ENCODE measurements around the gene THRAP3.

Gene THRAP3

DNA sequence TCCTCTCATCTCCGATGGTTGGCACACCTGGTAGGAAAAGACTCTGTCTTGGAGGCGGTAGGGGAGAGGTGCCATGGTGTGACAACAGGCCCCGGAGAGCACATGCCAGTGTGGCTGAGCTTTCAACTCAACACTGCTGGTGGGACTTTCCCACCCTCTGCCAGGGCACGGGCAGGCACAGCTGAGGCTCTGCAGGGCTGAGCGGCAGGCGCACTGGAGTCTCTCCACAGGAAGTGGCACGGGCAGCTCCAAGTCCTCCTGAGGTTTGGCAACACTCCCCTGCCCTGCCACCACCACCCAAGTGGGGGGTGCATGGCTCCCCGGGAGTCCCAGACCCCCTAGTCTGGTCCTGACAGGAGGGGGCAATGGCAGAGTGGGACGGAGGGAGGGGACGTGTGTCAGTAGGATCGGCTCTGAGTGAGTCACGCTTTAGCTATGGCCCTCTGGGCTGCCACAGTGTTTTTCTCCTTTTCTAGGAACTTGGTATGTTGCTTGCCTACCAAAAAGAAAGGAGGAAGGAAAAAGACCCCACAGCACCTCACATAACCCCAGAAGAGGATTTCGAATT, 126.5 kb downstream of the THRAP3 start:
- peak in 1 of 3 donors; percentile 42 for DNase-seq
- peak overlapping the region; percentile 30 for H3K27ac ChIP-seq (ENCODE audit: insufficient read depth, low read length, poor library complexity, severe bottlenecking)
- no peak overlapping the region for H3K4me3 ChIP-seq (ENCODE audit: insufficient read depth, low read depth, low read length, poor library complexity, severe bottlenecking)
- no peaks in the 10 kb centered on the region for H3K27me3 ChIP-seq (replicated peaks; ENCODE audit: control insufficient read depth, insufficient read depth, low read length, poor library complexity, severe bottlenecking)
- H3K9me3 ChIP-seq (ENCODE audit: control insufficient read depth, low read length): no peaks in the 10 kb centered on the region
- peaks cover 14% of the 10 kb centered on the region for H3K4me1 ChIP-seq (ENCODE audit: control insufficient read depth, insufficient read depth, low read length, poor library complexity, severe bottlenecking)
- H3K36me3 ChIP-seq (ENCODE audit: control insufficient read depth, insufficient read depth, low read length): peaks cover 66% of the 10 kb centered on the region

DNA sequence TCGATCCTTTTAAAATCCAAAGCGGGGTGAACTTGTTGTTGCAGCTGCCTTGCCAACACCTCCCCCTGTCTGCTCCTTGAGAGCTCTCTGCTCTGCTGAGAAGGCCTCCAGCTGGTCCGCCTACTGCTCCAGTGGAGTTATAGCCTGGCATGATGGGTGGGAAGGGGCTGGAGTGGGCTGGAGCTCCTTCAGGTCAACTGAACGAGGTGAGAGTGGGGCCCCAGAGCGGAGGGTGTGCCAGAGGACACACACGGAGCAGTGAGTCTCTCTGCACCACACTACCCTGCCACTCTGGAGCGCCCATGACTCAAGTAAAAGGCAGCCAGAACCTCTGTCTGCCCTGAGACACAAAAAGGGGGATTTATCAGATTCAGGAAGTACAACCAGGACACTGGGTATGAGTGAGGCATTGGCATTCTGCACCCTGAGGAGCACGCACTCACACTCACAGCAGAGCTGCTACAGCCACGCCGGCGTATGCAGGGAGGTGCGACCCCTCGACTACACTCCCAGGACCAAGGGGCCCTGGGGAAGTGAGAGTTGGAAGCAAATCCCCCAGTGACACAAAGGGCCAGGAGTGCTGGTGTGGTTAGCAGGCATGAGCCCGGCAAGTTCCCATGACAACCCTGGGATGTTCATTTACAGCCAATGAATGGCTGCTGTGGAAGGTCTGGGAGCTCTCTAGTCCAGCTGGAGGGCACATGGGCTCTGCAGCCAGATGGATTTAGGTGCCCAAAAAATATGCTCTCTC, 127.2 kb downstream of the THRAP3 start:
- DNase-seq: no peak
- Histone ChIP-seq H3K27ac (ENCODE audit: insufficient read depth, low read length, poor library complexity, severe bottlenecking) (peak overlapping the region; percentile 30), H3K27me3 (replicated peaks; ENCODE audit: control insufficient read depth, insufficient read depth, low read length, poor library complexity, severe bottlenecking) (no peaks in the 10 kb centered on the region), H3K4me1 (ENCODE audit: control insufficient read depth, insufficient read depth, low read length, poor library complexity, severe bottlenecking) (peaks cover 14% of the 10 kb centered on the region), H3K4me3 (ENCODE audit: insufficient read depth, low read depth, low read length, poor library complexity, severe bottlenecking) (no peak overlapping the region), H3K36me3 (ENCODE audit: control insufficient read depth, insufficient read depth, low read length) (peaks cover 68% of the 10 kb centered on the region), H3K9me3 (ENCODE audit: control insufficient read depth, low read length) (no peaks in the 10 kb centered on the region)

DNA sequence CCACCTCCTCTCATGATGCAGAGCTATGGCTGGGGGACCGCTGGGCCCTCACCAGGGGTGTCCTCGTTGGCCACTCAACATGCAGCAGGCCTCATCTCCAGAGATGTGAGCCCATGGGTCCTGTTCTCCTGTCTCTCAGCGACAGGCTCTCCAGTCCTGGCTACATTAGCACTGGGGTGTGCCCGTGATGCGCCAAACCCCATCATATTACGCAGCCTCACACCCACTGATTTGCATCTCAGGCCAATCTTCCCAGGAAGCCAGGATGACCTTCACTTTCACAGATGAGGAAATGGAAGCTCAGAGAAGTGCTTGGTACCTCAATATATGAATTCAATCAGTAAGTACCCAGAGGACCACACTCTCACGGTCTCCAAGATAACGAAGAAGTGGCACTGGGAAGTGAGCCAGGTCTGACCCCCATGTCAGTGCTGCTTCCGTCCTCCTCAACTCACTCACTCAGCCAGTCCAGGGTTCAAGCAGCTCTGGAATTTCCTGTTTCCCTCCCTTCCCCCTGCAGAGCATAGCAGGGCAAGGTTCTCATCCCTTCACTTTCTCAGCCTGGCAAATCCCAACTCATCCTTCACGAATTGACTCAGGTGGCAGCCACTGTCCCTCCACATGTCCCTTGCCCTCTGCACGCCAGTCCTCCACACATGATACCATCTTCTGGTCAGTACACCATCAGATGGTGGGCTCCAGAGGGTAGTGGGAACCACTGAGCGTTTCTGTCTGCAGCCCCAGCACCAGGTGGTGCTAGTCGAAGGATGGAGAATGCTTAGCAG, 128.1 kb downstream of the THRAP3 start:
- Histone ChIP-seq H3K9me3 (ENCODE audit: control insufficient read depth, low read length) (no peaks in the 10 kb centered on the region), H3K27ac (ENCODE audit: insufficient read depth, low read length, poor library complexity, severe bottlenecking) (no peak overlapping the region), H3K4me3 (ENCODE audit: insufficient read depth, low read depth, low read length, poor library complexity, severe bottlenecking) (no peak overlapping the region), H3K4me1 (ENCODE audit: control insufficient read depth, insufficient read depth, low read length, poor library complexity, severe bottlenecking) (peaks cover 14% of the 10 kb centered on the region), H3K27me3 (replicated peaks; ENCODE audit: control insufficient read depth, insufficient read depth, low read length, poor library complexity, severe bottlenecking) (no peaks in the 10 kb centered on the region), H3K36me3 (ENCODE audit: control insufficient read depth, insufficient read depth, low read length) (peaks cover 58% of the 10 kb centered on the region)
- no peak for DNase-seq

DNA sequence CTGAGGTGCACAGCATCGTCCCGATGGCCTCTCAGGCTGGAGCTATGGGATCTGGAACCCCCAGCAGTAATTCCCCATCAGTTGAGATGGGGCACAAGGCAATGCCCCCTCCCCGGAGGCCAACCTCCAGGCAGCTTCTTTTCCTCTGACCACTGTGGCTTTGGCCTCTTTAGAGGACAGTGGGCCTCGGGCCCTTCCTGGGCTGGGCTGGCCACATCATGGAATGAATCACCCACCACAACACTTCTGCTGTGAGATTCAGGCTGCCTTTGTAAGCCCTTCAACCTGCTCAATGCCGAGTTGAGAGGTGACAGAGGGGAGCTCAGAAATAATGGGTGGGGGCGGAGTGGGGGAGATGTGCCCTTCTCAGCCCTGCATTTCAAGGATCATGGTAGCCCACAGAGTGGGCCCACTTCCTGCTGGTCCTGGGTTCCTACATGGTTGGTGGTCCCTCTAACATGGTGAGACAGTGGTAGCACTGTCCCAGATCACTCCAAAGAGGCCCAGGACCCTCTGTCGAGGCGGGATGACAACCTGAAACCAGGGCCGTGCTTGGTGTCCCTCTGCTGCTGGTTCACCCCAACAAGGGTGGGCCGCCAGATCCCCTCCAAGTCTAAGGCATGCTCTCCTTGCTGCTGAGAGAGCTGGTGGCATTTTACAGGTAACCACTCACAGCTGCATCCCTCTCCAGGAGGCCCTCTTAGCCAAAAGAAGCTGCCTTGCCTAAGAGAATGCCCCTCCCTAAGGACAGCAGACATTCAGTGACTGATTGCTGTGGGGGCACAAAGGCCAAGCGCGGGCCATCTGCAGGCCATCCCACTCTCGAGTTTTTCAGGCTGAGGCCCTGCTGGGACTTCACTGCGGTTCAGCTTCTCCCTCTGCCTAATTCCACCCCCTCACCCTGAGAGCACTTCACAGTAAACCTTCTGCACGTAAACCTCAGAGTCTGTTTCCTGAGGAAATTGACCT, 129.0 kb downstream of the THRAP3 start:
- no peak for DNase-seq
- H3K4me3 ChIP-seq (ENCODE audit: insufficient read depth, low read depth, low read length, poor library complexity, severe bottlenecking): no peak overlapping the region

DNA sequence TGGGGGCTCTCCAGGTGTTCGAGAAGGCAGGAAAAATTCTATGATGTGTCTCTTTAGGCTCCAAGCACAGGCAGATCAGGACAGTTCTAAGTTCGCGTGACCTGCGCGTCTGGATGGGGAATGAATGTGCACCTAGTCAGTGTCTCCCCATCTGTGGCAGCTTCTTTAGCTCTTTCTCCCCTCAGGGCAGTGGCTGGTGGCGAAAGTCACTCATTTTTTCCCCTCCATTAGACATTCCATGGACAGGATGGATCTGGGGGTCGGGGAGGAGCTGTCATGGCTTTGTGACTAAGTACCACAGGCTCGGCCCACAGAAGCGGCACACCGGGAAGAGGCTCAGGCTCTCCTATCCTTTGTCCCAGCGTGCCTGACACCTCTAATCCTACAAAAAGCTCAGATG, 130.2 kb downstream of the THRAP3 start:
- DNase-seq: no peak
- no peaks in the 10 kb centered on the region for H3K27me3 ChIP-seq (replicated peaks; ENCODE audit: control insufficient read depth, insufficient read depth, low read length, poor library complexity, severe bottlenecking)
- no peak overlapping the region for H3K4me3 ChIP-seq (ENCODE audit: insufficient read depth, low read depth, low read length, poor library complexity, severe bottlenecking)
- peaks cover 51% of the 10 kb centered on the region for H3K36me3 ChIP-seq (ENCODE audit: control insufficient read depth, insufficient read depth, low read length)
- H3K4me1 ChIP-seq (ENCODE audit: control insufficient read depth, insufficient read depth, low read length, poor library complexity, severe bottlenecking): peaks cover 16% of the 10 kb centered on the region
- H3K9me3 ChIP-seq (ENCODE audit: control insufficient read depth, low read length): no peaks in the 10 kb centered on the region
- no peak overlapping the region for H3K27ac ChIP-seq (ENCODE audit: insufficient read depth, low read length, poor library complexity, severe bottlenecking)

More for the DNA sequence above, 129.0 kb downstream of the THRAP3 start:
- H3K4me1 ChIP-seq (ENCODE audit: control insufficient read depth, insufficient read depth, low read length, poor library complexity, severe bottlenecking): peaks cover 14% of the 10 kb centered on the region
- H3K27me3 ChIP-seq (replicated peaks; ENCODE audit: control insufficient read depth, insufficient read depth, low read length, poor library complexity, severe bottlenecking): no peaks in the 10 kb centered on the region
- no peak overlapping the region for H3K27ac ChIP-seq (ENCODE audit: insufficient read depth, low read length, poor library complexity, severe bottlenecking)
- no peaks in the 10 kb centered on the region for H3K9me3 ChIP-seq (ENCODE audit: control insufficient read depth, low read length)
- peaks cover 57% of the 10 kb centered on the region for H3K36me3 ChIP-seq (ENCODE audit: control insufficient read depth, insufficient read depth, low read length)

Data from effector memory CD4-positive, alpha-beta T cell (primary cell).